Neural progenitor cell (in vitro differentiated cells): ENCODE measurements around the gene TNN. TPM values are rescaled to one million over a fixed set of nuclear protein-coding genes. Genes with fewer than 3 reads are reported as not detected.

ENCODE experiments used
- DNase-seq: peaks from one replicate; pipeline ENCODE4 v3.0.0-alpha.2; 2016; ENCODE audit warnings: low spot score
- H2AFZ ChIP-seq: fragments of 200-600 bp; sonication (generic); replicated peaks from 2 replicates; pipeline ENCODE4 v1.6.1; 2016; ENCODE audit warnings: antibody characterized with exemption
- H3F3A ChIP-seq: fragments of 200-600 bp; sonication (generic); 2 replicates; pipeline ENCODE4 v1.6.1; 2016; ENCODE audit warnings: antibody characterized with exemption, low read depth
- H3K27ac ChIP-seq: fragments of 200-600 bp; sonication (generic); 2 replicates; pipeline ENCODE4 v1.5.1; 2016; ENCODE audit warnings: mild to moderate bottlenecking
- H3K27me3 ChIP-seq: fragments of 200-600 bp; sonication (generic); 2 replicates; pipeline ENCODE4 v1.6.1; 2016; ENCODE audit warnings: mild to moderate bottlenecking, moderate library complexity
- H3K36me3 ChIP-seq: fragments of 200-600 bp; sonication (generic); 2 replicates; pipeline ENCODE4 v1.5.1; 2016
- H3K4me1 ChIP-seq: fragments of 200-600 bp; sonication (generic); 2 replicates; pipeline ENCODE4 v1.6.1; 2016; ENCODE audit warnings: mixed run types
- H3K4me2 ChIP-seq: fragments of 200-600 bp; sonication (generic); 2 replicates; pipeline ENCODE4 v1.6.1; 2016
- H3K4me3 ChIP-seq: fragments of 200-600 bp; sonication (generic); 2 replicates; pipeline ENCODE4 v1.5.1; 2016
- H3K79me2 ChIP-seq: fragments of 200-600 bp; sonication (generic); 2 replicates; pipeline ENCODE4 v1.6.1; 2016; ENCODE audit warnings: low read depth
- H3K9ac ChIP-seq: fragments of 200-600 bp; sonication (generic); 2 replicates; pipeline ENCODE4 v1.6.1; 2016
- H3K9me3 ChIP-seq: fragments of 200-600 bp; sonication (generic); 2 replicates; pipeline ENCODE4 v1.5.1; 2016; ENCODE audit warnings: low read depth
- H4K20me1 ChIP-seq: fragments of 200-600 bp; sonication (generic); 2 replicates; pipeline ENCODE4 v1.6.1; 2016; ENCODE audit warnings: low read depth
- H3K27ac Mint-ChIP-seq: 3 replicates; pipeline ENCODE4 v1.8.0; 2021; ENCODE audit warnings: mixed read lengths
- H3K27me3 Mint-ChIP-seq: 2 replicates; pipeline ENCODE4 v1.8.0; 2022; ENCODE audit warnings: low read depth, mild to moderate bottlenecking, inconsistent platforms, moderate library complexity, mixed read lengths; ENCODE audit not compliant: insufficient read depth
- H3K36me3 Mint-ChIP-seq: 3 replicates; pipeline ENCODE4 v1.8.0; 2021; ENCODE audit warnings: mixed read lengths
- H3K4me1 Mint-ChIP-seq: 3 replicates; pipeline ENCODE4 v1.8.0; 2021; ENCODE audit warnings: mixed read lengths
- H3K4me3 Mint-ChIP-seq: 3 replicates; pipeline ENCODE4 v1.8.0; 2021; ENCODE audit warnings: mild to moderate bottlenecking, moderate library complexity, mixed read lengths
- H3K9me3 Mint-ChIP-seq: 3 replicates; pipeline ENCODE4 v1.8.0; 2020; ENCODE audit warnings: mixed read lengths
- CTCF ChIP-seq: fragments of 200-600 bp; sonication (generic); IDR thresholded peaks from 2 replicates; pipeline ENCODE4 v1.5.1; 2017; ENCODE audit warnings: antibody characterized with exemption, mild to moderate bottlenecking
- EZH2 ChIP-seq: fragments of 200-600 bp; sonication (generic); IDR thresholded peaks from 2 replicates; pipeline ENCODE4 v1.6.1; 2017; ENCODE audit warnings: antibody characterized with exemption, mild to moderate bottlenecking, moderate library complexity
- EZH2phosphoT487 ChIP-seq: fragments of 200-600 bp; sonication (generic); IDR thresholded peaks from 2 replicates; pipeline ENCODE4 v1.6.1; 2017; ENCODE audit warnings: antibody characterized with exemption
- total RNA-seq: library from RNA; depleted of rRNA; stranded (reverse); fragments of >200 nt; gene quantifications from 2 replicates; pipeline ENCODE4 v1.2.3, GENCODE V29; 2015; ENCODE audit warnings: low replicate concordance

TNN gene
- total RNA-seq, 1 donor from 2014 or later = not detected

- H3K27ac Mint-ChIP-seq = no peak overlapping the region
- no peaks in the 10 kb centered on the region for H3K36me3 Mint-ChIP-seq
- Histone ChIP-seq H3K27me3 (peaks cover 66% of the 10 kb centered on the region), H3K9ac (no peak overlapping the region), H2AFZ (no peak overlapping the region), H3K4me2 (no peak overlapping the region), H3K4me1 (peaks cover 18% of the 10 kb centered on the region), H3K9me3 (no peaks in the 10 kb centered on the region), H3K27ac (no peak overlapping the region), H3F3A (peaks cover 23% of the 10 kb centered on the region), H3K79me2 (no peaks in the 10 kb centered on the region), H3K4me3 (no peak overlapping the region), H4K20me1 (peaks cover 9% of the 10 kb centered on the region), H3K36me3 (no peaks in the 10 kb centered on the region)
- H3K27me3 Mint-ChIP-seq = peaks cover 9% of the 10 kb centered on the region
- no peak for DNase-seq
- peaks cover 18% of the 10 kb centered on the region for H3K4me1 Mint-ChIP-seq
- H3K9me3 Mint-ChIP-seq = no peaks in the 10 kb centered on the region
- H3K4me3 Mint-ChIP-seq = no peak overlapping the region
- no peak for TF ChIP-seq EZH2phosphoT487
- no peak for TF ChIP-seq CTCF
- no peak for TF ChIP-seq EZH2
These were observed 66.2 kb downstream of the TNN start for GRCh38 chr1:175133673-175134435.

GRCh38 chr1:175134500-175134899 lies 66.9 kb downstream of the TNN start:
- Histone ChIP-seq H3K9me3 (no peaks in the 10 kb centered on the region), H3K79me2 (no peaks in the 10 kb centered on the region), H3K4me2 (no peak overlapping the region), H3K4me1 (peaks cover 16% of the 10 kb centered on the region), H3K27ac (no peak overlapping the region), H3K4me3 (no peak overlapping the region), H3K9ac (no peak overlapping the region), H3F3A (peaks cover 18% of the 10 kb centered on the region), H2AFZ (no peak overlapping the region), H3K36me3 (no peaks in the 10 kb centered on the region), H3K27me3 (peaks cover 60% of the 10 kb centered on the region), H4K20me1 (peaks cover 7% of the 10 kb centered on the region)
- H3K9me3 Mint-ChIP-seq = no peaks in the 10 kb centered on the region
- no peak for DNase-seq
- H3K36me3 Mint-ChIP-seq = no peaks in the 10 kb centered on the region
- H3K27me3 Mint-ChIP-seq = peaks cover 9% of the 10 kb centered on the region
- peaks cover 18% of the 10 kb centered on the region for H3K4me1 Mint-ChIP-seq
- H3K27ac Mint-ChIP-seq = no peak overlapping the region
- TF ChIP-seq EZH2 (no peak), CTCF (no peak), EZH2phosphoT487 (no peak)
- no peak overlapping the region for H3K4me3 Mint-ChIP-seq

GRCh38 chr1:175136246-175136645 lies 68.6 kb downstream of the TNN start:
- Histone ChIP-seq H3K27me3 (peaks cover 50% of the 10 kb centered on the region), H3K36me3 (no peaks in the 10 kb centered on the region), H3K4me1 (no peaks in the 10 kb centered on the region), H3F3A (peaks cover under 1% of the 10 kb centered on the region), H3K4me2 (no peak overlapping the region), H3K27ac (no peak overlapping the region), H2AFZ (no peak overlapping the region), H4K20me1 (no peaks in the 10 kb centered on the region), H3K79me2 (no peaks in the 10 kb centered on the region), H3K4me3 (no peak overlapping the region), H3K9ac (no peak overlapping the region), H3K9me3 (no peaks in the 10 kb centered on the region)
- no peaks in the 10 kb centered on the region for H3K9me3 Mint-ChIP-seq
- H3K4me3 Mint-ChIP-seq = no peak overlapping the region
- H3K4me1 Mint-ChIP-seq = peaks cover 7% of the 10 kb centered on the region
- TF ChIP-seq CTCF (no peak), EZH2phosphoT487 (no peak), EZH2 (no peak)
- no peaks in the 10 kb centered on the region for H3K36me3 Mint-ChIP-seq
- H3K27ac Mint-ChIP-seq = peak overlapping the region; percentile 48
- H3K27me3 Mint-ChIP-seq = peaks cover 9% of the 10 kb centered on the region
- no peak for DNase-seq
